PC-3 (cell line): Measurements from ENCODE around the gene NEIL1. TPM values are rescaled to one million over a fixed set of nuclear protein-coding genes. Genes with fewer than 3 reads are reported as not detected.

Experiments
- ATAC-seq: fragments of 200-7000 bp; cut with Tn5 transposase; 2 replicates; pipeline ENCODE4 v1.9.1; 2020; ENCODE audit warnings: mild to moderate bottlenecking, moderate library complexity
- BruUV-seq: library from RNA; stranded (reverse); fragments of 400-500 nt; replicated peaks from 2 replicates; lab custom pipeline; 2021; lab: Mats Ljungman, UMichigan
- CTCF ChIA-PET: fragments of 300-600 bp; sonication (Branson Sonifier 250); formaldehyde crosslinking; loops from one replicate; lab custom pipeline; 2022; ENCODE audit warnings: antibody characterized with exemption; lab: Charles Lee
- POLR2A ChIA-PET: fragments of 300-600 bp; sonication (Branson Sonifier 250); formaldehyde crosslinking; loops from one replicate; lab custom pipeline; 2022; ENCODE audit warnings: antibody characterized with exemption; ENCODE audit not compliant: unreplicated experiment; lab: Charles Lee
- DNase-seq: peaks from one replicate; pipeline ENCODE4 v3.0.0-alpha.2; 2015
- H2AFZ ChIP-seq: fragments of 300-600 bp; sonication (generic); 2 replicates; pipeline ENCODE4 v1.6.0; 2016; ENCODE audit warnings: antibody characterized with exemption, low read length
- H3F3A ChIP-seq: fragments of 300-600 bp; sonication (generic); one replicate; pipeline ENCODE4 v1.6.0; 2017; ENCODE audit warnings: antibody characterized with exemption, low read length, control low read depth, mild to moderate bottlenecking; ENCODE audit not compliant: unreplicated experiment
- H3K27ac ChIP-seq: fragments of 300-600 bp; sonication (generic); 2 replicates; pipeline ENCODE4 v1.5.1; 2016; ENCODE audit warnings: mild to moderate bottlenecking, low read length
- H3K27me3 ChIP-seq: fragments of 300-600 bp; sonication (generic); 2 replicates; pipeline ENCODE4 v1.6.1; 2016; ENCODE audit warnings: low read length, mixed read lengths
- H3K36me3 ChIP-seq: fragments of 300-600 bp; sonication (generic); 2 replicates; pipeline ENCODE4 v1.6.1; 2016; ENCODE audit warnings: low read depth, mixed run types, low read length, mixed read lengths
- H3K4me1 ChIP-seq: fragments of 300-600 bp; sonication (generic); 2 replicates; pipeline ENCODE4 v1.5.1; 2016; ENCODE audit warnings: low read length; ENCODE audit not compliant: insufficient read depth
- H3K4me2 ChIP-seq: fragments of 300-600 bp; sonication (generic); 2 replicates; pipeline ENCODE4 v1.6.0; 2016; ENCODE audit warnings: low read length
- H3K4me3 ChIP-seq: fragments of 300-600 bp; sonication (generic); 2 replicates; pipeline ENCODE4 v1.5.1; 2016; ENCODE audit warnings: mild to moderate bottlenecking, low read length, mixed read lengths
- H3K79me2 ChIP-seq: fragments of 300-600 bp; sonication (generic); 2 replicates; pipeline ENCODE4 v1.6.1; 2017; ENCODE audit warnings: low read length, mixed read lengths
- H3K9ac ChIP-seq: fragments of 300-600 bp; sonication (generic); 2 replicates; pipeline ENCODE4 v1.6.0; 2016; ENCODE audit warnings: mild to moderate bottlenecking, low read length
- H3K9me2 ChIP-seq: fragments of 300-600 bp; sonication (generic); replicated peaks from 2 replicates; pipeline ENCODE4 v1.6.1; 2016; ENCODE audit warnings: mixed run types, low read length, mixed read lengths
- H3K9me3 ChIP-seq: fragments of 300-600 bp; sonication (generic); 2 replicates; pipeline ENCODE4 v1.6.1; 2016; ENCODE audit warnings: low read length, mixed read lengths
- H4K20me1 ChIP-seq: fragments of 300-600 bp; sonication (generic); 2 replicates; pipeline ENCODE4 v1.6.1; 2016; ENCODE audit warnings: low read length, mixed read lengths
- EZH2 ChIP-seq: fragments of 300-600 bp; sonication (generic); IDR thresholded peaks from one replicate; pipeline ENCODE4 v1.6.1; 2017; ENCODE audit warnings: antibody characterized with exemption, mild to moderate bottlenecking, low read length; ENCODE audit not compliant: unreplicated experiment
- EZH2phosphoT487 ChIP-seq: fragments of 300-600 bp; sonication (generic); IDR thresholded peaks from 2 replicates; pipeline ENCODE4 v1.6.1; 2018; ENCODE audit warnings: mild to moderate bottlenecking, antibody characterized with exemption, low read length, borderline replicate concordance
- intact Hi-C: fragments of 100-400 bp; cut with micrococcal nuclease; formaldehyde crosslinking; loops from 2 replicates; pipeline ENCODE4 v1.9.0; 2023
- total RNA-seq: library from RNA; depleted of rRNA; stranded (reverse); fragments of >200 nt; gene quantifications from 2 replicates; pipeline ENCODE4 v1.2.3, GENCODE V29; 2014
- TF ChIP-seq, protein P1 (sequence below): fragments of 300-600 bp; sonication (generic); conservative IDR thresholded peaks from 2 replicates; pipeline ENCODE4 v1.5.1; 2017; ENCODE audit warnings: antibody characterized with exemption, low read depth, mild to moderate bottlenecking, low read length

NEIL1 gene
- total RNA-seq, 1 experiment from 2014 or later, result 4.1 TPM

DNA sequence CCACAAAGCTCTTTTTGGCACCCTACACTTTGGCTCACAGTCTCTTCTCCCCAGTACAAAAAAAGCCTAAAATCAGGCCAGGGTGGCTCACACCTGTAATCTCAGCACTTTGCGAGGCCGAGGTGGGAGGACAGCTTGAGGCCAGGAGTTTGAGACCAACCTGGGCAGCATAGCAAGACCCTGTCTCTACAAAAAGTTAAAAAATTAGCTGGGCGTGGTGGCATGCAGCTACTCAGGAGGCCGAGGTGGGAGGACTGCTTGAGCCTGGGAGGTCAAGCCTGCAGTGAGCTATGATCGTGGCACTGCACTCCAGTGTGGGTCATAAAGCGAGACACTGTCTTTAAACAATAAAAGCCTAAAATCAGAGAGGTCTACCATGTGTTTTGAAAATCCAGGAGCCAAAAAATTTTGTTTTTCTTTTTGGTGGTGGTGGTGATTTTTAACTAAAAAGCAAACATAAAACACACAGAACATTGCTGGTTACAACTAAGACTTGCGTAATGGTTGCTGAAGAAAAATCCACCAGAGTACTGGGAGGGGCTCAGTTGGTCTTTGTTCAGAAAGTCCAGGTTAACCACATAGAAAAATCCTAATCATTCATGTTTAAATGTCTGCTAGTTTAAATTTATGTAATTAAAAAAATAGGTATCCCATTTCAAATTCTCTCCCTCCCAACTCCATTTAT is 23.2 kb downstream of the NEIL1 start:
- Histone ChIP-seq H3K9ac (no peak overlapping the region), H2AFZ (no peak overlapping the region), H3K36me3 (peaks cover 44% of the 10 kb centered on the region), H3K9me3 (no peaks in the 10 kb centered on the region), H3K27ac (no peak overlapping the region), H3K4me2 (peak overlapping the region; percentile 99), H3K4me1 (peaks cover 16% of the 10 kb centered on the region), H3K4me3 (0 out of 2 replicates have a peak overlapping the region, but pooled peaks have one; percentile 87), H3K9me2 (no peaks in the 10 kb centered on the region), H3K27me3 (no peaks in the 10 kb centered on the region), H3F3A (no peaks in the 10 kb centered on the region), H3K79me2 (peaks cover 29% of the 10 kb centered on the region; the same call in 1 of the 2 replicates), H4K20me1 (no peaks in the 10 kb centered on the region)
- no peak for DNase-seq
- no TSS peak for BruUV-seq
- intact Hi-C loops, result loop anchor here (2.0 to 10.0 kb wide), 2 partner anchors 81 to 275 kb away; partner anchors contain the start of genes IMP3, SIN3A and SNX33
- CTCF ChIA-PET, result no interaction called here
- ATAC-seq, result no peak
- POLR2A ChIA-PET, result interaction anchor here (0.5 to 0.7 kb wide), 2 partner anchors 11 to 12 kb away, joined by 3 to 22 read pairs; no protein-coding TSS in a partner anchor
- TF ChIP-seq EZH2phosphoT487 (no peak), EZH2 (no peak)
- TF ChIP-seq, protein P1, sequence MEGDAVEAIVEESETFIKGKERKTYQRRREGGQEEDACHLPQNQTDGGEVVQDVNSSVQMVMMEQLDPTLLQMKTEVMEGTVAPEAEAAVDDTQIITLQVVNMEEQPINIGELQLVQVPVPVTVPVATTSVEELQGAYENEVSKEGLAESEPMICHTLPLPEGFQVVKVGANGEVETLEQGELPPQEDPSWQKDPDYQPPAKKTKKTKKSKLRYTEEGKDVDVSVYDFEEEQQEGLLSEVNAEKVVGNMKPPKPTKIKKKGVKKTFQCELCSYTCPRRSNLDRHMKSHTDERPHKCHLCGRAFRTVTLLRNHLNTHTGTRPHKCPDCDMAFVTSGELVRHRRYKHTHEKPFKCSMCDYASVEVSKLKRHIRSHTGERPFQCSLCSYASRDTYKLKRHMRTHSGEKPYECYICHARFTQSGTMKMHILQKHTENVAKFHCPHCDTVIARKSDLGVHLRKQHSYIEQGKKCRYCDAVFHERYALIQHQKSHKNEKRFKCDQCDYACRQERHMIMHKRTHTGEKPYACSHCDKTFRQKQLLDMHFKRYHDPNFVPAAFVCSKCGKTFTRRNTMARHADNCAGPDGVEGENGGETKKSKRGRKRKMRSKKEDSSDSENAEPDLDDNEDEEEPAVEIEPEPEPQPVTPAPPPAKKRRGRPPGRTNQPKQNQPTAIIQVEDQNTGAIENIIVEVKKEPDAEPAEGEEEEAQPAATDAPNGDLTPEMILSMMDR, result no peak

DNA sequence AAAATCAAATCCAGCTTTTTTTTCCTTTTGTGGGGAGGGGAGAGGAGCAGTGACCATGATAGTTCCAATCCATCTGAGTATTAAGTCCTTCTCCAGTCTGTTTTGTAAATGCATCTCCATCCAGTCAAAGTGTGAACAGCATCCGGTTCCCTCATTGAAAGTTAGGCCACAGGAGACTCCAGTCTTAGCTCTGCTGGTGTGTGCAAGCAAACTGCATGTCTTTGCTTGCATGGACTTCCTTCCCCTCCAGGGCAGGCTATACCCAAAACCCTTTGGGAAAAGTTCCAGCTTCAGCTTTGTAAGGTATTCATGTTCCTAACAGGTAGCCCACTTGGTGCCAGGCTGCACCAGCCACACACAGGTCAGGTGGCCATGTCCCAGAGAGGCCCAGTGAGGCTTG is 24.6 kb downstream of the NEIL1 start:
- ChIA-PET POLR2A (no interaction called here), CTCF (no interaction called here)
- Histone ChIP-seq H4K20me1 (no peaks in the 10 kb centered on the region), H3K4me1 (peaks cover 16% of the 10 kb centered on the region), H3K9ac (no peak overlapping the region), H3K27me3 (no peaks in the 10 kb centered on the region), H3K36me3 (peaks cover 52% of the 10 kb centered on the region), H3K79me2 (peaks cover 29% of the 10 kb centered on the region; the same call in 1 of the 2 replicates), H3K9me2 (no peaks in the 10 kb centered on the region), H3K4me2 (no peak overlapping the region), H3K4me3 (no peak overlapping the region), H3K27ac (no peak overlapping the region), H3F3A (no peaks in the 10 kb centered on the region), H2AFZ (no peak overlapping the region), H3K9me3 (no peaks in the 10 kb centered on the region)
- TF ChIP-seq EZH2 (no peak), EZH2phosphoT487 (no peak)
- no peak for DNase-seq
- BruUV-seq, result no TSS peak
- intact Hi-C loops, result no loop called here
- ATAC-seq, result no peak

DNA sequence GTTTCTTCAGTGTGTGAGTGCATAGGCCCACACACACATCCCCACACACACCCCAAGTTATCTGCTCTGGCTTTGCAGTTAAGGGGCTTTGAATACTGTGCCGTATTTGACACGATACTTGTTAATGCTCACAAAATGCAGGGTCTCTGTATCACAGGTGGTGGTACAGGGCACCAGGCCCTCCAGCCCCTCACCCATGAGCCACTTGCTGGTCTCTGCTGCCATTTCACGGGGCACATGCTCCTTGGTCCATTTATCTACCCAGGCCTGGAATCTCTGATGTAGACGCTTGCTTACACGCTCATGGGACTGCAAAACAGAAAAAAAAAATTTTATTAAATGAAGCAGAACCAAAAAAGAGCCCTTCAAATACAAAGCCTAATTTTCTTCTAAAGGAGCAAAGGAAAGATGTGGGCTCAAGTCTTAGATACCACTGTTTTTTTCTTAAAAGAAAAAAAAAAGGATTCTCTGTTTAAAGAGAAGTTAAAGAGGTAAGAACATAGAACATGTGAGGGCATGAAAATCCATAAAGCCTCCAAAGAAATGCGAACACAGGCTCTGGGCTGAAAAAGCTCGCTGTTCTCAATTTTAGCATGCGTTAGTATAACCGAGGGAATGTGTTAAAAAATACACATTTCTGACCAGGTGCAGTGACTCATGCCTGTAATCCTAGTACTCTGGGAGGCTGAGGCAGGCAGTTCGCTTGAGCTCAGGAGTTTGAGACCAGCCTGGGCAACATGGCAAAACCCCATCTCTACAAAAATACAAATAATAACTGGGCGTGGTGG is 25.3 kb downstream of the NEIL1 start:
- H3K4me2 ChIP-seq, result no peak overlapping the region
- no peaks in the 10 kb centered on the region for H3F3A ChIP-seq
- H3K9me3 ChIP-seq, result no peaks in the 10 kb centered on the region
- H3K36me3 ChIP-seq, result peaks cover 50% of the 10 kb centered on the region
- BruUV-seq, result no TSS peak
- intact Hi-C loops, result no loop called here
- no peak overlapping the region for H3K9ac ChIP-seq
- ATAC-seq (no peak), DNase-seq (no peak)
- H3K79me2 ChIP-seq, result peaks cover 23% of the 10 kb centered on the region; the same call in 1 of the 2 replicates
- POLR2A ChIA-PET, result no interaction called here
- H3K4me1 ChIP-seq, result peaks cover 15% of the 10 kb centered on the region
- H3K27me3 ChIP-seq, result no peaks in the 10 kb centered on the region
- no peak overlapping the region for H3K4me3 ChIP-seq
- CTCF ChIA-PET, result no interaction called here
- TF ChIP-seq EZH2 (no peak), EZH2phosphoT487 (no peak)
- TF ChIP-seq, protein P1, result no peak
- no peaks in the 10 kb centered on the region for H3K9me2 ChIP-seq
- no peak overlapping the region for H3K27ac ChIP-seq
- no peaks in the 10 kb centered on the region for H4K20me1 ChIP-seq
- no peak overlapping the region for H2AFZ ChIP-seq
